Parathyroid adenoma (tissue), 2 donors: ENCODE data around the gene LIN7A.

ENCODE experiments used
- H2AFZ ChIP-seq: fragments of 300-600 bp; sonication (generic); one replicate; pipeline ENCODE4 v1.7.0; 2017; ENCODE audit warnings: antibody characterized with exemption, mild to moderate bottlenecking
- H3K27ac ChIP-seq: fragments of 300-600 bp; sonication (generic); one replicate; pipeline ENCODE4 v1.7.0; 2017
- H3K27me3 ChIP-seq: fragments of 300-600 bp; sonication (generic); one replicate; pipeline ENCODE4 v1.7.0; 2017; ENCODE audit warnings: low read length; ENCODE audit not compliant: control insufficient read depth, insufficient read depth
- H3K36me3 ChIP-seq: fragments of 300-600 bp; sonication (generic); one replicate; pipeline ENCODE4 v1.7.0; 2017; ENCODE audit warnings: low read length; ENCODE audit not compliant: control insufficient read depth, insufficient read depth
- H3K4me1 ChIP-seq: fragments of 300-600 bp; sonication (generic); one replicate; pipeline ENCODE4 v1.7.0; 2017; ENCODE audit warnings: control low read depth
- H3K4me2 ChIP-seq: fragments of 300-600 bp; sonication (generic); one replicate; pipeline ENCODE4 v1.7.0; 2017; ENCODE audit warnings: low read length
- H3K4me3 ChIP-seq: fragments of 300-600 bp; sonication (generic); one replicate; pipeline ENCODE4 v1.7.0; 2017; ENCODE audit warnings: low read depth, low read length
- H3K79me2 ChIP-seq: fragments of 300-600 bp; sonication (generic); one replicate; pipeline ENCODE4 v1.7.0; 2017; ENCODE audit warnings: control low read depth
- H3K9ac ChIP-seq: fragments of 300-600 bp; sonication (generic); one replicate; pipeline ENCODE4 v1.7.0; 2017; ENCODE audit warnings: mild to moderate bottlenecking
- H3K9me3 ChIP-seq: fragments of 300-600 bp; sonication (generic); one replicate; pipeline ENCODE4 v1.7.0; 2017; ENCODE audit warnings: low read length; ENCODE audit not compliant: control insufficient read depth
- CTCF ChIP-seq: fragments of 300-600 bp; sonication (generic); IDR thresholded peaks from one replicate; pipeline ENCODE4 v1.7.0; 2017; ENCODE audit warnings: antibody characterized with exemption, mild to moderate bottlenecking
- donor health status: primary hyperparathyroidism.

LIN7A gene

GRCh38 chr12:80857311-80857710, 80.4 kb downstream of the LIN7A start:
- H3K4me3 ChIP-seq, result no peak overlapping the region
- no peaks in the 10 kb centered on the region for H3K36me3 ChIP-seq
- H3K27me3 ChIP-seq, result no peaks in the 10 kb centered on the region
- no peaks in the 10 kb centered on the region for H3K4me1 ChIP-seq
- no peaks in the 10 kb centered on the region for H3K9me3 ChIP-seq
- no peaks in the 10 kb centered on the region for H3K79me2 ChIP-seq
- no peak overlapping the region for H2AFZ ChIP-seq
- no peak for TF ChIP-seq CTCF
- no peak overlapping the region for H3K27ac ChIP-seq
- H3K4me2 ChIP-seq, result no peak overlapping the region
- H3K9ac ChIP-seq, result no peak overlapping the region

DNA sequence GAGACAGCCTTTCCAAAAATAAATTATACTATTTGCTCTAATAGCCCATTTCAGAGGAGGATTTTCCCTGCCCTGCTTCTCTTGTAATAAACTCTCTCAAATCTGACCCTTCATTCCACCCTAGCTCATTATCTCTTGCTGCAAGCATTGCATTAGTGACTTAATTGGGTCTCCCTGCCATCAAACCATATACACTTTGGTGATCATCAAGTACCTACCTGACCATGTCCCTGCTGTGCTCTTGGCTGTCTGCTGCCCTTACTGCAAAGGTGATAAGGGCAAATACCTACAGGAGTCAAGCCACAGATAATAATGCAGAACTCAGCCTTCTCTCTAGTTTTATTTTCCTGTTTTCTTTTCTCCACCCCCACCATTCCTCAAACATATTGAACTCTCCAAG, 88.4 kb downstream of the LIN7A start:
- Histone ChIP-seq H3K4me1 (no peaks in the 10 kb centered on the region), H3K36me3 (no peaks in the 10 kb centered on the region), H3K79me2 (no peaks in the 10 kb centered on the region), H3K27me3 (no peaks in the 10 kb centered on the region), H3K9me3 (no peaks in the 10 kb centered on the region), H3K4me2 (no peak overlapping the region), H3K27ac (no peak overlapping the region), H3K4me3 (no peak overlapping the region), H3K9ac (no peak overlapping the region), H2AFZ (no peak overlapping the region)
- no peak for TF ChIP-seq CTCF

DNA sequence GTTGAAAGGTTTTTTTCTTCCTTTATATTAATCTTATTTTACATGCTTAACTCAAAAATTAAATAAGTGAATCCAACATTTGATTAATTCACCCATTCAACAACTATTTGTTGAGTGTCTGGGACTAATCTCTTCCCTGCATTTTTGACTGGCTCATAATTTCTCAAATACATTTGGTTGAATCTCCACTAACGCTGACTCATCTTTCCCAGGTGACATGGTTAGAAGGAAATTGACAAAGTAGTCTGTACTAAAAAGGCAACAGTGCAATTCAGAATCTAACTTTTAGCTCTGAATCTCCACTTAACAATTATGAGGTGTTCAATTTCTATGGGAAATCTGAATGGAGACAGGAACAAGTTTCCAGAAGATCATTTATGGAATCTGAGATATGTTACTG, 88.9 kb downstream of the LIN7A start:
- Histone ChIP-seq H3K4me3 (no peak overlapping the region), H2AFZ (no peak overlapping the region), H3K9me3 (no peaks in the 10 kb centered on the region), H3K4me2 (no peak overlapping the region), H3K9ac (no peak overlapping the region), H3K27ac (no peak overlapping the region), H3K4me1 (no peaks in the 10 kb centered on the region), H3K79me2 (no peaks in the 10 kb centered on the region), H3K36me3 (no peaks in the 10 kb centered on the region), H3K27me3 (no peaks in the 10 kb centered on the region)
- TF ChIP-seq CTCF, result no peak

- Histone ChIP-seq H2AFZ (no peak overlapping the region), H3K4me1 (no peaks in the 10 kb centered on the region), H3K9ac (no peak overlapping the region), H3K79me2 (no peaks in the 10 kb centered on the region), H3K4me2 (no peak overlapping the region), H3K27ac (no peak overlapping the region), H3K27me3 (no peaks in the 10 kb centered on the region), H3K9me3 (no peaks in the 10 kb centered on the region), H3K36me3 (no peaks in the 10 kb centered on the region), H3K4me3 (no peak overlapping the region)
- TF ChIP-seq CTCF, result no peak
Measured at GRCh38 chr12:80847575-80847974, 90.2 kb downstream of the LIN7A start.

DNA sequence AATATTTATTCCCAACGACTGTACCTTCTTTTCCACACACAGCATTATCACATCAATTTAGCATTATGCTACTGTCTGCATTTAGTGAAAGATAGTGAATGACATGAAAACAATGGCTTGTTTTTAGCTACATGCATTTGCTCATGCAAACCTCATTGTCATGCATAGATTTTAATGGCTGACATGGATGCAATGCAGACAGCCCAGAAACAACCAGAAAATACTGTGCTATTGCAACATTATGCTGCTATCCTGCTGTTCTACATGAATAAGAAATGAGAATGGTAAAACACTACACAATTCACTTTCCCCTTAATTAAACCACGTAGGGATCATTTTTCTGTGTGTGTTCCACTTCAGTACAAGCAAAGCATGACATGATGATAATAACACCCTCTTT, 90.8 kb downstream of the LIN7A start:
- no peak overlapping the region for H3K27ac ChIP-seq
- no peaks in the 10 kb centered on the region for H3K79me2 ChIP-seq
- no peak overlapping the region for H2AFZ ChIP-seq
- H3K4me3 ChIP-seq, result no peak overlapping the region
- no peaks in the 10 kb centered on the region for H3K4me1 ChIP-seq
- H3K9ac ChIP-seq, result no peak overlapping the region
- no peaks in the 10 kb centered on the region for H3K36me3 ChIP-seq
- no peaks in the 10 kb centered on the region for H3K9me3 ChIP-seq
- TF ChIP-seq CTCF, result no peak
- H3K4me2 ChIP-seq, result no peak overlapping the region
- no peaks in the 10 kb centered on the region for H3K27me3 ChIP-seq
